ENCODE measurements around the gene PTPRT.

The PTPRT gene

DNA sequence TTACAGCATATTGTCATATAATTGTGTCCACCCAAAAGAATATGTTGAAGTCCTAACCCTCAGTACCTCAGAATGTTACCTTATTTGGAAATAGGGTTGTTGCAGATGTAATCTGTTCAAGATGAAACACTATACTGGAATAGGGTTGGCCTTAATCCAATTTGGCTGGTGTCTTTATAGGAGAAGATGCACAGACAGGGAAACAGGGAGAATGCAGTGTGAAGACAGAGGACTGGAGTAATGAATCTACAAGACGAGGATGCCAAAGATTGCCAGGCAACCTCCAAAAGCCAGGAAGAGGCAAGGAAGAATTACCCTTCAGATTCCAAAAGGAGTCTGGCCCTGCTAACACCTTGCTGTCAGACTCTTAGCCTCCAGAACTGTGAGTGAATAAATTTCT is 482.9 kb downstream of the PTPRT start:
- no peak for DNase-seq

DNA sequence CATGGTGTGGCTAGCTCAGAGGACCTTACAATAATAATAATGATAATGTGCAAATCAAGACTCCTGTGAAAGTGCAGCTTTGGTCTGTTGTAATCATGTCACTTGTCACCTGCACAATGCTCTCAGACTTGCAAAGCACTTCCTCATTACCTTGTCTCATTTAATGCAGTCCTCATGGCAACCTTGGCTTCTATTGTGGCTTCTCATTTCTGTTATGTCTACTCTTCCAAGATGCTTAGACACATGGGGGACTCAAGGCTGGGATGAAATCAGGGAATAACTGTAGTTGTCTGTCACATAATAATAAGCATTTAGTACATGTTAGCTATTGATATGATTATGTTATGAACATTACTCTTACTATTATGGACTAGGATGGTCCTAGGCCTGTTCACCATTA is 484.2 kb downstream of the PTPRT start:
- no peak for DNase-seq

DNA sequence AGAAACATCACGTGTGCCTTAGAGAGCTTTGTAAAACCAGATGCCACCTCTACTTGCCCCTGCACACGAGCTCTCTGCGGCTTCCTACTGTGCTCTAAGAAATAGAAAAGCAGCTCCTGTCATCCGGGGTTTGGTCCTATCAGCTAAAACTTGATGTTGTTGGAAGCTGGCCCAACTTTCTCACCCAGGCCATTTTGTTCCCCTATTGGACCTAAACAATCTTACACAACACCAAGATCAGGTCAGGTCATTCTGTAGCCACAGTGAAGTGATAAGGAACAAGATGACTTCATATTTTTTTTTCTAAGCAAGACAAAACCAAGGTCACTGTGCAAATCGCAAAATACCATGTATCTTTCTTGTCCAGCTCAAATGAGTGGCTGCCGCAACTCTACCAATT is 486.0 kb downstream of the PTPRT start:
- DNase-seq: no peak

DNA sequence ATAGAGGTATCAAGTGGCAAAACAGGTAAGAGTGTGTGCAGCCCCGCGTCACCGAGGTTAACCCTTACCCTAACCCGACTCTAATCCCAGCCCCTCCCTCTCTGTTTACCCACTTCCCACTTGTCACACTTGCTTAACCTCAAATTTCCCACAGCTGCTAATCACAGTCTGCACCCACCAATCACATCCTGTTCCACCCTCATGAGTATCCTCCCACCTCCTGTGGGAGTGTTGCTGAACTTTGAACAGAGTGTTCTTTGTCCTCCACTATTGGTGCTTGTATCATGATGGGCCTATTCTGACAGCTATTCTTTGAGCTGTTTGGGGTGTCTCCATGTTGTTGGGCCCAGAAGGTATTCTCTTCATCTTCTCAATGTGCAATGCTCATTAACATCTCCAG is 487.8 kb downstream of the PTPRT start:
- DNase-seq: no peak

DNA sequence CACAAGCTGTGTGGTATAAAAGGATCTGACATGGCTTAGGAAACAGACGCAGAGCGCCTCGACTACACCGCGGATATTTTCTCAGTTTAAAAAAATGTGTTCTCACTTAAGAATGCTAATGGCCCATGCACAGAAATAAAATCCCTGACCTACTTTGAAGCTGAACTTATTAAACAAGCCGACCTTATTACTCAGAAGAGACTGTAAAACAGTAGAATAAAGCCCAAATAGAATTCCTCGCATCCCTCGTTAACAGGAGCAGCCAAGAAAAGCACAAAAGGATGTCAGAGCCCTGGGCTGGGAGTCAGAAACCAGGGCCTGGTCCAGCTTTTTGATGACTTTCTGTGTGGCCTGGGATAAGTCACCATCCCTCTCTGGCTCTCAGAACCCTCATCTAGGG is 489.3 kb downstream of the PTPRT start:
- DNase-seq: no peak

DNA sequence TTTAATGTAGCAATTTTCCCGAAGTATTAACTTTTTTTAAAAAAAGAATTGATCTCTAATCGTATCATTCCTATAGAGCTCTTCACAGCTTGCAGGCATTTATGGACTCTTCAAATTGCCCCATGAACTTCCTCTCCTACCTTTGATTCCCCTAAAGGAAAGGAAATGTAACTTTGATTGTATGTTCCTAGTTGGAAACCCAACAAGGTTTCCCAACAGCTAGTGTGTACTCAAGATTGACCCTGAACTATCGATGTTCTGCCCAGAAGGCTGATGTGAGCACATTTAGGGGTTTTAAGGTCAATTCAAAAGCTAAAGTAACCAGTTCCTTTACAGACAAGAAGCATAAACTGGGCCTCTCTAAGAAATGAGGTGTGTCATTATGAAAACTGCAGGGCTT is 491.7 kb downstream of the PTPRT start:
- DNase-seq: no peak

DNA sequence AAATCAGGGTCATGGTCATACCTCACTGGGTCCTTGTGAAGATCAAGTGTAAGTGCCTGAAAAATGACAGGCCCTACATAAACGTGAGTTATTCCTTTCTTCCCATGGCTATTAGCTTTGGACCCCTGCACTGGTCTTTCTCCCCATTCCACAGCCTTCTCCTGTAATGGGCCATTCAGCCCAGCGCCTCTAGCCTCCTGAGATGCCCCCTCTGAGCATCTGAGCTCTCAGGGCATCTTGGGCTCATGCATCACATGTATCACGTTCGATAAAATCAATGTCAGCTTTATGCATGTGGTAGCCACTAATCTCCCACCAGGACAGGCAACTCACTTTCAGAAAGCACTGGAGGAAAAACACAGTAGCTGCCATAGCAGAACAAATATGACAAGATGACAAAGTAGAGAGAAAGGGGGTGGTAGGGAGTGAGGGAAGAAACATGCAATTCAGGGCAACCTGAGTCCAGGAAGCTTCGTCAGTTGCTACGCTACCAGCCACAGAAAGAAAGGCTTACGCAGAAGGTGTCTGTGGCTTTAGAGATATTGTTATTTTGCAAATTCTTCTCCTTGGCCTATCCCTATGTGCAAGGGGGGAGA is 498.8 kb downstream of the PTPRT start:
- no peak for DNase-seq

DNA sequence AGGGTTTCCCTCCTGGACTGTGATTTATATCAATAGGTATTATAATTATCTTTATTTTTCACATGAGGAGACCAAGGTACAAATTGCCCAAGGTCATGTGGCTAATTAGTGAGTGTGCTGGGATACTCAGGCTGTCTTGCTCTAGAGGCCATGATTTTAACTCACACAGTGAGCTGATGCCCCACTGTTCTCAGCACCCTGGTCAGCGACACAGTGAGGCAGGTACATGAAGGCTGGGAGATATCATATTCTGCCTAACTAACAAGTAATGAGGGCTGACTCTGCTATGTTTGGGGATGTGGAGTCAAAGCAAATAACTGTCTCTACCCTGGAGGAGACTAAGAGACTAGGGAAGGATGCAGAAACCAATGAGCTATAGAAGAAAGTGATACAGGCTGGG is 501.1 kb downstream of the PTPRT start:
- DNase-seq: no peak

DNA sequence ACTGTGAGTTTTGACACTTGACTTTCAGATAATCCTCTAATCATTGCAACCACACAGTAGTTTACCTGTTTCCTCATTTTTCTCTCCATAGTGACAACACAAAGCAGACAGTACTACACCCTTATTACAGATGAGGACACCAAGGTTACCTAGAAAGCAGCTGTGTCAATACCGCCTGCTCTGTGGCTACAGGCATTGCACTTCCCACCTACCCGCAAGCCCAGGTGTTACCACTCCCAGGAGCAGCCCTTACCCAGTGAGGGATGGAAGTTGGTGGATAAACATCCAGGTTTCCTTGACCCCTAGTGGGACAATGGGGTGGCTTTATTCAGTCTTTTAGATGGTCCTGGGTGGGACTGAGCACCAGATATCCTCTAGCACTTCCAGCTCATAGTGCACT is 503.6 kb downstream of the PTPRT start:
- no peak for DNase-seq

DNA sequence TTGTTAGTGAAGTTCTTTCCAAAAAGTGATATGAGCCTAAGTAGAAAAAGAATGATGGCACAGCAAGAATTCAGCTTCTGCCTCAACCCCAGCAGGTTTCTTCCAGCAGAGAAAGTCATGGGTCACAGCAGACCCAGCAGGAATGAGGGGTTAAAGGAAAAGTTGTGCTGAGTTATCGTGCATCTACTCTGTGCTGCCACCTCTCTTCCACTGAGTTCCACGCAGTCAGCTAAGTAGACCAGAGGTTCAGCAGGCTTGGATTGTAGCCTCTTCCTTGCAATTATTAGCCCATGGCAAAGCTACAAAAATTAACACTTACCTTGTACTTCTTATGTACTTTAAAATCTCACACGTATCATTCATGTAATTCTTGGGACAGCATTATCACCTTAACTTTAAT is 510.8 kb downstream of the PTPRT start:
- no peak for DNase-seq

DNA sequence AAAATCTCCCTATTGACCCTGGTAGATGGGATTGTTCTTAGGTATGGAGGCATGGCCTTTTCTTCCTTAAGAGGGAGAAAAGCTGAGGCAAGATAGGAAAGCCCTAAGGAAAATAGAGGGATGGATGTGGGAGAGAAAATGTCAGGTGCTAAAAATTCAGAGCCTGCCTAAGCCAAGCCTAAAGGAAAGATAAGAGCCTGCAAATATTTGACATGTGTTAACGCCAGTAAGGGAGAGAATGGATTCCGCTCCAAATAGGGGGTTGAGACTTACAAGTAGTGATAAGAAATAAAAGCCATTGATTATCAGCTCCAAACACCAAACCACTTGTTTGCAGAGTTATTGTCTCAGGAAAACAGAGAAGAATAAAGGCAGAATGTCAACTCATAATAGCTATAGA is 533.6 kb downstream of the PTPRT start:
- DNase-seq: no peak

DNA sequence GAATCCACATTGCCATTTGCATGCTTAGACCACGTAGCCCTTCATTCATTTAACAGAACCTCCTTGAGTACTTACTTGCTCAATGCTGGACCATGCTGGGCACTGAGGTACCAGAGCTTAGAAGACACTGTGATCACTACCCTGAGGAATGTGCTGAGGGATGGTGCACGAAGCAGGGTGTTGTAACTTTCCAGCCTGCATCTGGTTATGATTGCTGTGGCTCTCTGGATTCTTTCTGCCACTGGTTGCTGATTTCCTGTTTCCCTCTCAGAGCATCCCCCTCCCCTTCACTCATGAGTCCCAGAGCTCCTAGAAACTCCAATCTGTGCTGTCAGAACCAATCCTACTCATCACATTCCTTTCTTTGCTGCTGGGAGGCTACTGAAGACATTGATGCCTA is 537.4 kb downstream of the PTPRT start:
- no peak for DNase-seq

DNA sequence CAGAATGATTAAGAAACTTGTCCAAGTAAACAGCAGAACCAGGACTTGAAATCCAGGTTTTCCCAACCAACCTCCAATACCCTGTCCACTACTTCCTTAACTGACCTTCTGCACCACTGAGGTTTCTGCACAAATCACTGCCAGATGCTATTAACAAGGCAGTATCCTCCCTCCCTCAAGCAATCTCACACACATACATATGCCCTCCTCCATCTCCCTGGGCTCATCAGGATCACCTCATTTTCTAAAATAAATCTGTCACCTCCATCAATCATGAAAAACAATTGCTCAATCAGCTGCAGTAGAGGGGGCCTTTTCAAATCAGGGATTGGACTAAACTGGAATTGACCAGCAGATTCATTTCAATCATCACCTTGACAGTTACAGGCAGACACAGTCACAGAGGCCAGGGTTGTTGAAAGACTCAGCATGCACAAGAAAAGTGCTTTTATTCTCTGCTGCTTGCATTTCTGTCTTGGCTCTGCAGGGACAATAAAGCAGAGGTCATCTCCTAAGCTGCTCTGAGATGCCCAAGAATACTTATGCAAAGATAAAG is 539.4 kb downstream of the PTPRT start:
- no peak for DNase-seq

DNA sequence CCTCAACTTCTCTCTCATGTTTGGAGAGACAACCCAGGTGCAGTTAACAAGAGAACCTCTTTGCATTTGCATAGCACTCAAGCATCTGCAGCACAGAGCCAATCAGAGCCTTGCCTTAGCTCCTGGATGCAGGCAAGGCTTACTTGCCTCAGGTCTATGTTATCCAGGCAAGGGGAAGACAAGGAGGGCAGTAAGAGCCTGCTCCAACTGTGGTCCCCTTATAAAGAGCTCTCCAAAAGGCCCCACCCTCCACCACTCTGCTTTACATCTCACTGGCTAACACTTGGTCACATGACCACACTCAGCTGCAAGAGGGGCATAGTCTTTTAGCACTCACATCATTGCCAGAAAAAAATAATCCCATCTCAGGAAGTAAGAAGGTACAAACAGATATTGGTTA is 540.0 kb downstream of the PTPRT start:
- DNase-seq: no peak

DNA sequence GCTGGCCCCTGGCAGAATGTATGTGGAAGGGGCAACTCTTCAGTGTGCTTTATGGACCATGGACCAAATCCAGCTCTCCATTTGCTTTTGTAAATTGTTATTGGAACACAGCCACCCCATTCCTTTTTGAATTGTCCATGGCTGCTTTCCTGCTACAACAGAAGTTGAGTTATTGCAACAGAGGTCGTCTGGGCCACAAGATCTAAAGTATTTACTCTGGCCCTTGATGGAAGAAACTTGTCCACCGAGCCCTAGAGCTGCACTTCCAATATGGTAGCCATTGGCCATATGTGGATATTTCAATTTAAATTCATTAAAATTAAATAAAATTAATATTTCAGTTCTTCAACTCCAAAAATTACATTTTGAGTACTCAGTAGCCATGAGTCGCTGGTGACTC is 543.5 kb downstream of the PTPRT start:
- no peak for DNase-seq

DNA sequence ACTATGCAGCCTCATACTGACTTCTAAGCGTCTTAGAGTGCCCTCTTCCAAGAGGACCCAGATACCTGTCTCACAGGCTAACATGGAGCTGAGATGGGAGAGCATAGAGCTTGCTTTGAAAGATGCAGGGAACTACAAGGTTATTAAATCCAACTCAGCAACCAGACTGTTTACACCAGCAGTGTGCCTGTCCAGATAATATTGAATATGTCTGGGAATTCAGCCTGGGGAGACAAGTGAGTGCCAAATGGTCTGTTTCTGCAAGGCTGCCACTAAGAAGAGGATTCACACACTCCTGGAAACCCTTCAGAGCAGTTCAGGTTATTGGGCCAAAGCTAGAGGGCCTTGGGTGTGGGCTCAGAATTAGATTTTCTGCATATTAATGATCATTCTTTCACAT is 547.8 kb downstream of the PTPRT start:
- no peak for DNase-seq

DNA sequence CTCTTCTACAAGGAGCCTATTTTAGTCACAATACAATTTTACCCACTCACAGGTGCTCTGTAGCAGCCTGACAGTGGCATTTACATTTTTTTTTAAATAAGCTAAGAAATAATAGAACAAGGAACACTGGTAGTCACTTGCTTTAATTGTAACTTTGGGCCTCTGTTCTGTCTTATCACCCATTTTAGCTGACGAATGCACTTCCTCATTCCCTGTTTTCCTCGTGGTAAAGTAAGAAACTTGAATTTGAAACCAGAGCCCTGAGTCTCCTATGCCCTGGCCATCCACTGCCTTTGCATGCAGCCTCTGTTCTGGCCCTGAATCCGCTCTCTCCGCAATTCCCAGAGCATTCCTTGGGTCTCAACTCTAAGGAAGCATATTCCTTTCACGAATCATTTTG is 550.6 kb downstream of the PTPRT start:
- no peak for DNase-seq

DNA sequence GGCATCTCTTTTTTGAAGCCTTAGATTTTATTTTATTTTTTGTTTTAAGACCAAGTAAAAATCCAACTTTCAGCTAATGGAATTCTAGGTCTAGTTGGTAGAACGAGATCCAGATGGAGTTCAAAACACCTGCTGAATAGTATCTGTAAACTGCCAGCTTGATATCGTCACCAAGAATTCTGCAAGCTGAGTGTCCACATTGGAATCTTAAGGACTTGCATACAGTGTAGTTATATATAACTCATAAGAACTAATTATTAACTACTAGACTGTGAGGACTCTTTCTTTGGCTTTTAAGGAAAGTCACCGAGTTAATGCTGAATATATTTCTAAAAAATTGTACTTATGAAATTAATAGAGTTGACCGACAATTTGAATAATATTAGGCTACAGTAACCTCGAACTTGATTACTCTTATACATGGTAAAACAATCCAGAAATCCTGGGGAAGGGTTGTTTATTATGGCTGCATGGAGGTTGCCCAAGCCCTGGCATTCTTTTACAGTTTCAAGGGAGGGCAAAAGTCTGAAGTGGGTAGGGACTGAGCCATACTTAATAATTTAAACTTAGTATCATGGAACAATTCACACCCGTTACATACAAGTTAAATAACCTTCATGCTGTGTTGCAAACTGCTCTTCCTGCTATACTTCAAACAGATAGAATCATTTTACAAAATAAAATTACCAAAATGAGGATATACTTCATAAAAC is 553.9 kb downstream of the PTPRT start:
- DNase-seq: no peak

DNA sequence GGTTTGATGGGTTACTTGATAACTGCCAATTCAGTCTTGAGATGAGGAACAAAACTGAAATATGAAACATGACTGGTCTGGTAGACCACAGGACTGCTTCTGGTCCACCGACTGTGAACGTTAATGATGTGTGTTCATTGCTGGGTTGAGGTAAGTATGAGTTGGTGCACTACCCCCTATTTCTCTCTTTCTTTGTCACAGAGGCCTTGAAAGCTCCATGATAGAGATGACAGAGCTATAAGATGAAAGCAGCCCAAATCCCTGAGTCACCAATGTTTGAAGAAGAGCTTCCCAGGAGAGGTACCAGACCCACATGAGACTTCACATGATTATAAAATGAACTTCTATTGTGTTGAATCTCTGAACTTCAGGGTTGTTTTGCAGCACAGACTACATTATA is 555.5 kb downstream of the PTPRT start:
- DNase-seq: no peak

DNA sequence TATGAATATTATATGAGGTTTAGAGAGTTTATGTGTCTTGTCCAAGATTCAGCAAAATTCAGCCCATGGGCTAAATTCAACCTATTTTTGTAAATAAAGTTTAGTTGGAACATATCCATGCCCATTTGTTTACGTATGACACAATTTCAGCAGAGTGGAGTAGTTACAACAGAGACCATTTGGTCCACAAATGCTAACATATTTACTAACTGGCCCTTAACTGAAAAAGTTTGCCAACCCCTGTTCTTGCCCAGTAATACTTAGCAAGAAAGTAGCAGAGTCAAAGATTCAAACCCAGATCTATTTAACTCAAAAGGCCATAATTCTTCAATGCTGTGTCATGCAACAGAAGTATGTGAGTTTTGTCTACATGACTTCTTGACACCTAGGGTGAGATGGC is 561.0 kb downstream of the PTPRT start:
- no peak for DNase-seq

DNA sequence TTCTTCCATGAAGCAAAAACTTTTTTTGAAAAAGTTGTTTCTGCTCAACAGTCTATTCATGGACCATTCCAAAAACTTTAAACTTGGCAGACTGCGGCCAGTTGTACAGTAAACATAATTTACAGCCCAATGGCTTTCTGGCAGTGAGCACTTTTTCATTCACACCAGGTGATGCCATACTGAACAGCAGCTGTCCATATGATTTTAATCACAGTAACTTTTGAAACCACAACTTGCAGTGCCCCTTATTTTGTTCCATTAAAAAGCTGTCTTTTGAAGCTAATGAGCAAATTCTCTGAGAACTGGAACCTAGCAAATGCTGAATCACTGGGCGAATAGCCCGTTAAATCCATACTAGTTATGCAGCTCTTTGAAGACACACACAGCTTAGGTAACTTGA is 576.6 kb downstream of the PTPRT start:
- no peak for DNase-seq

DNA sequence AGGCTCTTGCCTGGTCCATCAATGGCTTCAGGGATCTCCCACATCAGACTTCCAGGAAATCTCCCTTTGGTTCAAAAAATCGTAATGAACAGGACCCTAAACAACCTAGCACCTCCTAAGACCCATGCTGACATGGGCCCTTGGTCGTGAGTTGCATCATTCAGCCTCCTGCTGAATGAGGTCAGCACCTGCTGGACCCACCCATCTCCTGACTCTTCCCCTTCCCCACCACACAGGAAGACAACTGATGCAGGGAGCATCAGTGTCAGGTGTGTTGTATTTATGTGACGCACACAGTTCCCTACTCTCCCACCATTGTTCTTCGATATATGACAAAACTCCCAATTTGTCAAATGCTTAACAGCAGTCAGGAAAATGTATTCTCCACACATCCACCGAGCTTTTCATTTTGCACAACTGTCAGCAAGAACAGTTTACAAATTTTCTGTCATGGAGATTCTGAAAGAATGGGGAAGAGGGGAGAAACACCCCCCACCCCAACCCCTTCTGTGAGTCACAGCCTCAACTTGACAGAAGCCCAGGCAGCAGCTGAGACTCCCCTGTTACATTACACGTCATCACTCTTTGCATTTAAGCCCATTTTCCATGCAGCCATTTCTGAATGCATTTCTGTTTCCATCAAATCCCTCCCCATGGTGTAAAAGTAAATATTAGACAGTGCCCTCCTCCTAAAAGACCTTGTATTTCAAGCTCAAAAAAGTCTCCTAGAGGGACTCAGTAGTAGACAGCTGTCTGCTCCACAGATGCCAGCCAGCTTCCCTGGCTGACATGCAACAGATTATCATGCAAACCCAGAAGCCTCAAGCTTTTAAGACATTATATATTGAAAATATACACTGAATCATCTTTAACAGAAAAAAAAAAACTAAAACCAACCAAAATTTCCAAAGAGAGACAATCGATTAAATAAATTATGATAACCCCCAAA is 577.5 kb downstream of the PTPRT start:
- DNase-seq: no peak

DNA sequence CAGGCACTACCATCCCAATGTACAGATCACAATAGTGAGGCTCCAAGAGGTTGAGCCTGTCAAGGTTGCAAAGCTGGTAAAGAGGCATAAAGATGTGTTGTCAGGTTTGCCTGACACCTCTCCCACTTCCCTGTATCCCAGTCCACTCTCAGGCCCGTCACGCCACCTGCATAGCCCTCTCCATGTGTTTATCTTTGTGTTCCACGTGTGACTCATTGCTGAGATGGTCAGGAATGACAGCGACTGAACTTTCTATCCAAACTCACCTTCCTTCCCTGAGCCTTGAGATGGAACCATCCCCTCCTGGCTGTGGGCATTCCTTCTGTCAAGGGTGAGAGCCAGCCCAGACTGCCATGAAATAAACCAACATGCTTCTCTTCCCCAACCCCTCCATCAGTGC is 578.3 kb downstream of the PTPRT start:
- DNase-seq: no peak

Data from right kidney (tissue), 1 donor.